HG03571 (cell line): ENCODE data around the gene GPD1.
"Not testable (repeated sequence)": the region's sequence is repeated elsewhere in the genome, so short reads cannot be mapped to it uniquely, and the experiment has no call there.

ENCODE experiments used
- ATAC-seq: cut with Tn5 transposase; IDR thresholded peaks from one replicate; pipeline ENCODE4 v1.9.1; 2021; ENCODE audit not compliant: unreplicated experiment

GPD1 gene

GRCh38 chr12:50120521-50120920, 16.7 kb downstream of the GPD1 start:
- no peak for ATAC-seq

- no peak for ATAC-seq
These were observed 17.1 kb downstream of the GPD1 start for GRCh38 chr12:50120953-50121352.

DNA sequence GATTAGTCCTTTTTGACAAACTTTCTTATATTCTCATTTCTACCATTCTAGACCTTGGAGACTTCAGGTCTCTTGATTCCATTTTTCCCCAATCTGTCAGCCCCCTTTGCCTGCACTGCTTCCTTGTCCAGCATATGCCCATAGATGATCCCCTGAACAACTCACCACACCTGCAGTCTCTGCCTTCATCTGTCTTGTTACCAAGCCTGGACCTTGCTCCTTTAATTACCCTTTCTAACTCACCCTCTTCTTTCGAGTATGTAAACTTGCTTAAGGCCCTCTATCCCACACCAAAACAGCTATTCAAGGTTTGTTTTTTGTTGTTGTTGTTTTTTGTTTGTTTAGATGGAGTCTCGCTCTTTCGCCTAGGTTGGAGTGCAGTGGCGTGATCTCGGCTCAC, 17.8 kb downstream of the GPD1 start:
- ATAC-seq, result no peak

DNA sequence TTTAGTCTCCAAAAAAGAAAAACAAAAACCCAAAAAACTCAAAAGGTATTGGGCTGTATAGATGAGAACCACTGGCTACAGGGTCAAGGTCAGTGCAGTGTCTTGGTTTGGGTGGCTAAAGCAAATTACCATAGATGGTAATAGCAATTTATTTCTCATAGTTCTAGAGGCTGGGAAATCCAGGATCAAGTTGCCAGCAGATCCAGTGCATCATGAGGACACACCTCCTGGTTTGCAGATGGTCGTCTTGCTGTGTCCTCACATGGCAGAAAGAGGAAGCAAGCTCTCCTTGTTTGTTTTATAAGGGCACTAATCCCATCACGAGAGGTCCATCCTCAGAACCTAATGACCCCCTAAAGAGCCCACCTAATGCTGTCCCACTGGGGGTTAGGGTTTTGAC, 19.4 kb downstream of the GPD1 start:
- no peak for ATAC-seq

DNA sequence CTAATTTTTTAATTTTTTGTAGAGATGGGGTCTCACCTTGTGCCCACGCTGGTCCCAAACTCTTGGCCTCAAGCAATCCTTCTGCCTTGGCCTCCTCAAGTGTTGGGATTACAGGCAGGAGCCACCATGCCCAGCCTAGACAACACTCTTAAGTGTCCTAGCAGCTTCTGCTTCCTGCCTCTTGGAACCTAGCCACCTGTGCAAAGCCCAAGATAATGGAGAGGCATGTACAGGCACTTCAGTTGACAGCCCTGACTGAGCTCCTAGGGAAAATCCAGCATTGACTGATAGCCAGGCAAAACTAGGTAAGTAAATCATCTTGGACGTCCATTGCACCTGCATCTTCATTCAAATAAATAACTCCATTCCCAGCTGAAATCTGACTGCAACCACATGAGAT, 23.7 kb downstream of the GPD1 start:
- ATAC-seq, result no peak

DNA sequence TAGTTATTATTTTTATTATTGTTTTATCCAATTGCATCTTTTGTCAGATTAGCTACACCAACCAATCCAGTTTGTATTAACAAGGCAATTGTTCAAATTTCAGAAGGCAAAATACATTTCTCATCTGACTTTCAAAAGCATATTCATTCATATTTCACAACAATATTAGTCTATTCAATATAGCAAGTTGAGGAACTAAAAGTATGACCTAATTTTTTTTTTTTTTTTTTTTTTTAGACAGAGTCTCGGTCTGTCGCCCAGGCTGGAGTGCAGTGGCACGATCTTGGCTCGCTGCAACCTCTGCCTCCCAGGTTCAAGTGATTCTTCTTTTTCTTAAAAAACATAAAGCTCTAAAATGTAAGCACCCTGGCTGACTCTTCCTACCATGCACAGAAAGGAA, 25.5 kb downstream of the GPD1 start:
- ATAC-seq, result no peak

GRCh38 chr12:50132505-50133135, 28.8 kb downstream of the GPD1 start:
- ATAC-seq, result no peak

GRCh38 chr12:50142993-50143392, 39.2 kb downstream of the GPD1 start:
- no peak for ATAC-seq

- no peak for ATAC-seq
These were observed 41.6 kb downstream of the GPD1 start for GRCh38 chr12:50145439-50145838.

DNA sequence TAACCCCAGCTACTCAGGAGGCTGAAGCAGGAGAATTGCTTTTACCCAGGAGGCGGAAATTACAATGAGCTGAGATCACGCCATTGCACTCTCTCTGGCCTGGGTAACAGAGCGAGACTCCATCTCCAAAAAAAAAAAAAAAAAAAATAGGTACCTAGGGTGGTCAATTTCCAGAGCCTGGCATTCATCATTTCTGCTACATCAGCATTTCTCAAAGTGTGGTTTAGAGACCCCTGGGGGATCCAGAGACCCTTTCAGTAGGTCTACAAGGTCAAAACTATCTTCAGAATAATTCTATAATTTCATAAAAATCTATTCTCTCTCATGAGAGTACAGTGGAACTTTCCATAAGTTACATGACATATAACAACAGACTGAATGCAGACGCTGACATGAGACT, 43.5 kb downstream of the GPD1 start:
- ATAC-seq, result no peak

- not testable (repeated sequence) for ATAC-seq
These were observed 44.2 kb downstream of the GPD1 start for GRCh38 chr12:50148011-50148410.

DNA sequence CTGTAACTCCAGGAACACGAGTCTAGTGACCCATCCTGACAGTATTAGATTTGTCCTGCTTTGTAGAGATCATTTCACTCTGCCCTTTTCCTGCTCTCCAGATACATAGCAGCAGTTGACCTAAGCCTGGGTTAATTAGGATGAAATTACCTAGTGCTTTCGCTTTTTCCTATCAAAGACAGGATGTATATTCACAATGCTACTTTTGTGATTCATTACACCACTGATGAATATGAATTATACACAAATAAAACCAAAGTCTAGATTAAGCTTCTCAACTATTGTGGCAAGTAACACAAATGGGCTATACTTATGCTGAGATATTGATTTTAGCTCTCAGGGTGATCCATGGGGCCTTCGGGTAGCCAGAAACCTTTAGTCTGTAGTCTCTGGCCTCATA, 45.5 kb downstream of the GPD1 start:
- ATAC-seq, result no peak

DNA sequence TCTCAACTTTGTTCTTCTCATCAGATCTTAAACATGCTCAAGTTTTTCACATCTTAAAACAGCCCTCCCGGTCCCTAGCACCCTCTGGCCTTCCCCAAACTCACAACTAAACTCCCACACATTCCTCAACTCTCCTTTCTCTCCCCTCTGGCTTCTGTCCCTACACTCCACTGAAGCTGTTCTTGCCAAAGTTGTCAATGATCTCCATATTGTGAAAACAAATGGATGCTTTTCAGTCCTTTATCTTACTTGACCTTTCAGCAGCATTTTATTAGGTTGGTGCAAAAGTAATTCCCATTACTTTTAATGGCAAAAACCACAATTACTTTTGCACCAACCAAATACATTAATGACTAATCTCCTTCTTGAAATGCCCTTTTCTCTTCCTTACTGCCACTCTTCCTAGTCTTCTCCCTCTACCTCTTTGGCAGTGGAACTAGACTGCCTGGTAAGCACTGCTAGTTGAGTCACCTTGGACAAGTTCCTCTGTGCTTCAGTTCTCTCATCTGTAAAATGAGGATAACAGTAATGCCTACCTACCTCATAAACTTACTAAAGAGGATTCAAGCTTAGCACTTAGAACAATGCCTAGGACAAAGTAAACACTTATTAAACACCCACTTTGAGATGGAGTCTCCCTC, 47.4 kb downstream of the GPD1 start:
- ATAC-seq, result no peak

DNA sequence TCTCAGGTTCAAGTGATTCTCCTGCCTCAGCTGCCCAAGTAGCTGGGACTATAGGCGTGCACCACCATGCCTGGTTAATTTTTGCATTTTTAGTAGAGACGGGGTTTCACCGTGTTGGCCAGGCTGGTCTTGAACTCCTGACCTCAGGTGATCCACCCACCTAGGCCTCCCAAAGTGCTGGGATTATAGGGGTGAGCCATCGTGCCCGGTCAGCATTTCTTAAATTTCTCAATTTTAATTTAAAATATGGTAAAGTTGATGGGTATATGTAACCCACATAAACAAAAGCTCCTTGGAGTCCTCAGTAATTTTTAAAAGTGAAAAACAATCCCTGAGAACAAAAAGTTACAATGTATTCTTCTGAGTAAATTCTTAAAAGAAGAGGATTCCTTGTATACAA, 51.1 kb downstream of the GPD1 start:
- ATAC-seq, result not testable (repeated sequence)

DNA sequence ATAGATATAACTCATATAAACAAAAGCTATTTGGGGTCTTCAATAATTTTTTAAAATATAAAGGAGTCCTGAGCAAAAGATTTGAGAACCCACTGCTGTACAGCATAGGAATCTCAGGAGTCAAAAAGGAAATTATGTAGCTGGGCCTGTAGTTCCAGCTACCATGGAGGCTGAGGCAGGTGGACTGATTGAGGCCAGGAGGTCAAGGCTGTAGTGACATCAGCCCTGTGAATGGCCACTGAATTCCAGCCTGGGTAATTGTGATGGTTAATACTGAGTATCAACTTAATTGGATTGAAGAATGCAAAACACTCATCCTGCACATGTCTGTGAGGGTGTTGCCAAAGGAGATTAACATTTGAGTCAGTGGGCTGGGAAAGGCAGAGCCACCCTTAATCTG, 52.8 kb downstream of the GPD1 start:
- no peak for ATAC-seq

GRCh38 chr12:50157259-50157658, 53.5 kb downstream of the GPD1 start:
- no peak for ATAC-seq

- no peak for ATAC-seq
These were observed 56.8 kb downstream of the GPD1 start for GRCh38 chr12:50160643-50161042.
